ENCODE measurements around the gene CYP2A6.
A peak's percentile ranks its signal among the peaks of the same experiment; 100 is the strongest.

Gene CYP2A6

DNA sequence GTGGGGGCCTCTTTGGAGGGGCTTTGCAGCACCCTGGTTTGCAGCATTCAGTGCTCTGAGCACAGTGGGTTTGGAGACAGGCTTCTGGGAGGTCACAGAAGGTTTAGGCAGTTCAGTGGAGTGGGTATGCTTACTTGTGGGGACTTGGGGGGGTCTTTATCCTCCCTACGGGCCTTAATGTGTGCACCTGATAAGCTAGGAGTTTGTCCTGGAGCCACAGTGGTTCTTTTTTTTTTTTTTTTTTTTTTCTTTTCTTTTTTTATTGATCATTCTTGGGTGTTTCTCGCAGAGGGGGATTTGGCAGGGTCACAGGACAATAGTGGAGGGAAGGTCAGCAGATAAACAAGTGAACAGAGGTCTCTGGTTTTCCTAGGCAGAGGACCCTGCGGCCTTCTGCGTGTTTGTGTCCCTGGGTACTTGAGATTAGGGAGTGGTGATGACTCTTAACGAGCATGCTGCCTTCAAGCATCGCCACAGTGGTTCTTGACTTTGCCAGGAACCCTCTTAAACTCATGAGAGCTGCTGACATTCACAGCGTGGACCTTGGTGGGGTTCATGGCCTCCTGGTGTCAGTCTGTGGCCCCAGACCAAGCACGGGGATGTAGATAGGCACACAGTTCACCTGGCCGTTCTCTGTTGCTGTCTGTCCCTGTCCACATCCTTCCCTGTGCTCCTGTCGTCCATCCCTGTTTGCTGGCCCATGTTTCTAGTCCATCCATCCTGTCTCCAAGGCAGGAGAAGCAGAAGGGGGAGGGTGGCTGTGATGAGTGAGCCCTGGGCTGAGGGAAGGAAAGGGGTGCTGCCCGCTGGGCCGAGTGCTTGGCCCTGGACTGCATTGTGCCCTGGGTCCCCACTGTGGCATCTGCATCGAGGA, 48.6 kb downstream of the CYP2A6 start:
- no peak for DNase-seq

DNA sequence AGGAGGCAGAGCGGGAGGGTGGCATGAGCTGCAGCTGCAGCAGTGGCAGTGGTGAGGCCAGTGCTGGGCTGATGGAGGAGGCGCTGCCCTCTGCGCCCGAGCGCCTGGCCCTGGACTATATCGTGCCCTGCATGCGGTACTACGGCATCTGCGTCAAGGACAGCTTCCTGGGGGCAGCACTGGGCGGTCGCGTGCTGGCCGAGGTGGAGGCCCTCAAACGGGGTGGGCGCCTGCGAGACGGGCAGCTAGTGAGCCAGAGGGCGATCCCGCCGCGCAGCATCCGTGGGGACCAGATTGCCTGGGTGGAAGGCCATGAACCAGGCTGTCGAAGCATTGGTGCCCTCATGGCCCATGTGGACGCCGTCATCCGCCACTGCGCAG, 49.3 kb downstream of the CYP2A6 start:
- no peak for DNase-seq

DNA sequence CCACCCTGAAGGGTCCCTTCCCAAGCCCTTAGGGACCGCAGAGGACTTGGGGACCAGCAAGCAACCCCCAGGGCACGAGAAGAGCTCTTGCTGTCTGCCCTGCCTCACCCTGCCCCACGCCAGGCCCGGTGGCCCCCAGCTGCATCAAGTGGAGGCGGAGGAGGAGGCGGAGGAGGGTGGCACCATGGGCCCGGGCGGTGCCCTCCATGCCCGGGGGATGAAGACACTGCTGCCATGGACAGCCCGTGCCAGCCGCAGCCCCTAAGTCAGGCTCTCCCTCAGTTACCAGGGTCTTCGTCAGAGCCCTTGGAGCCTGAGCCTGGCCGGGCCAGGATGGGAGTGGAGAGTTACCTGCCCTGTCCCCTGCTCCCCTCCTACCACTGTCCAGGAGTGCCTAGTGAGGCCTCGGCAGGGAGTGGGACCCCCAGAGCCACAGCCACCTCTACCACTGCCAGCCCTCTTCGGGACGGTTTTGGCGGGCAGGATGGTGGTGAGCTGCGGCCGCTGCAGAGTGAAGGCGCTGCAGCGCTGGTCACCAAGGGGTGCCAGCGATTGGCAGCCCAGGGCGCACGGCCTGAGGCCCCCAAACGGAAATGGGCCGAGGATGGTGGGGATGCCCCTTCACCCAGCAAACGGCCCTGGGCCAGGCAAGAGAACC, 49.8 kb downstream of the CYP2A6 start:
- DNase-seq, result no peak

DNA sequence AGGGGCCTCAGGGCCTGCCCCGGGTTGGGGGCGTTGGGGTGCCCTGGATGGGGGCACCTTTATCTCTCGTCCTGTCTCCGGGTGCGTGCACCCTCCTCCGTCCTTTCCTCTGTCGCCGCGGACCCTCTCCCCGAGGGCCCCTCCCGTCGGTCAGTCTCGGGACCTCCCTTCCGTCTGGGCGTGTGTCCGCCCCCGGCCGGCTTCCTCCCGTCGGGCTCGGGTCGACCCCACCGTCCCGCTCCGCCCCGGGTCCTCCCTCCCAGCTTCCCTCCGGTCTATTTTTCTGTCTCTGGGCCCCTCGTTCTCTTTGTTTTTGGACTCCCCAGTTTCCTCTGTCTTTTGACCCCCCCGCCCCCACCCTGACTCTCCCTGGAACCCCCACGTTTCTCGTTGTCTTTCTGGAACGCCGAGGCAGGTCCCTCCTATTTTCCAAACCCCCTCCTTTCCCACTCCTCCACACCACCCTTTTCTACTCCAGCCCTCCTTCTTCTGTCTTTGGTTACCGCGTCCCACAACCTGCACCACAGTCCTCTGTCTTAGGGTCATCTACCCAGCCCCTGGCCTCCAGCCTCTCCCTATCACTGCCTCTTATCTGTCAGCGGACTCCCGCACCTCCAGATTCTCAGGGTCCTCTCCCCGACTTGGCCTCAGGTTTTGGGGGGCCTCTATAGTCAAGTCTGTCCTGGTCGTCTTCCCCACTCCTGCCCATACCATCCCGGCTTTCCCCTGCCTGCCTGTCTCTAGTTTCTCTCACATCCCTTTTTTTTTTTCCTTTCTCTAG, 50.5 kb downstream of the CYP2A6 start:
- peak; percentile 36 for DNase-seq

DNA sequence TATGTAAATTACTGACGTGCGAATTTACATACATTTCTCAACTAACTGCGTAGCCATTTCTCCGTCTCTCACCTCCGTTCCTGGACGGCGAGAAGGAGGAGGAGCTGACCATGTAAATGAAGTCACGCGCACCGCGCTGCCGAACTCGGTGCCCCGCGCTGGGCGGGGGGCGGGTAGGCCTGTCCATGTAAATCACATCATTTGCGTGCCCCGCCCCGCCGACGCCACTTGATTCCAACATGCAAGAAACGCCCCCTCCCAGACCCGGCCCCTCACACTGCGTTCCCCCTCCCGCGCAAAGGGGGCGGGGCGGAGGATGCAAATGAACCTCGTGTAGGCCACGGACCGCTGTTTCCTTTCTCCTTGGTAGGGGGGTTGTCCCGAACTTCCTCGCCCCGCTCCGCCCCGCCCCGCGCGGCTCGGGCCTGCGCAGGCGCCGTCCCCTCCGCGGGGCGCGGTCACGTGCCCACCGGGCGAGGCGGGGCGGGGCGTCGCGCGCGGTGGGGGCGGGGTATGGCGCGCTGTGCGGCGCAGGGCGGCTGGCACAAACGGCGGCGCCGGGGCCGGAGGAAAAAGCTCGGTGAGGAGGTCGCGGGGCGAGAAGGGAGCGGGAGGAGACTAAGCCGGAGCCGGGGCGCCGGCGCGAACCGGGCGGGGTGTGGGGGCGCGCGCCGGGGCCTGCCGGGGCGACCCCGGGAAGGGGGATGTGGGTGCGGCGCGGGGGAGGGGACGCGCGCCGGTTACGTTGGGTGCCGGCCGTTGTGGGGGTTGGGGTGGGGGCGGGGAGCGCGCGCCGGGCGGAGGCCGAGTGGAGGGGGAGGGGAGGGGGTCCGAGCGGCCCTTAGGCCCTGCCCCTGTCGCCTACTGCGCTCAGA, 51.3 kb downstream of the CYP2A6 start, which contains the start of gene EGLN2:
Gene EGLN2 (plus strand): TSS at position 509 of the 875 bp plus-strand sequence. CDS start 1,382 bp downstream, outside the sequence.
- DNase-seq, result peak; percentile 100

DNA sequence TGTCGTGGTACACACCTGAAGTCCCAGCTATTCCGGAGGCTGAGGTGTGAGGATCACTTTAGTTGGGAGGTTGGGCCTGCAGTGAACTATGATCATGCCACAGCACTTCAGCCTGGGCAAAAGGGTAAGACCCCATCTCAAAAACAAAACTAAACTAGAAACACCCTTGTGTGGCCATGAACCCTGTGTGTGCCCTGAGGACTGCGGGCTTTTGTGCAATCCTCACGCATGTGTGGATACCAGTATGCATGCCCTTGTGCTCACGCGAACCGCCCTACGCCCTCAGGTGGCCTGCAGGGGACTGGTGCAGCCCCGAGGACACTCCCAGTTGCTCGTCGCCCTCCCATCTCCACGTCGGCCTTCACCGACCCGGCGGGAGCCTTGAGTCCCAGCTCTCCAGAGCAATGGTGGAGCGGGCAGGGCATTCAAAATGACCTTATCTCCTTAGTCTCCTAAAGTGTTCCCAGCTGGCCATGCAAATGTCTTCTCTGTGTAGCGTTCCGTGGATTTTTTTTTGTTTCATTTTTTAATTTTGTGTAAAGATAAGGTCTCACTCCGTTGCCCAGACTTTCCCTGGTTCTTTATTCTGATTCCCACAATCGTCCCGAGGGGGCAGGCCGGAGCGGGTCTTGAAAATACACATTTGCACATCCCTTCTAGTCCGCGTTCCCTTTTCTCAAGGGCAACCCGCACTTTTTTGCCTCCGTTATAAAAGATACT, 52.1 kb downstream of the CYP2A6 start:
- DNase-seq, result peak; percentile 77

DNA sequence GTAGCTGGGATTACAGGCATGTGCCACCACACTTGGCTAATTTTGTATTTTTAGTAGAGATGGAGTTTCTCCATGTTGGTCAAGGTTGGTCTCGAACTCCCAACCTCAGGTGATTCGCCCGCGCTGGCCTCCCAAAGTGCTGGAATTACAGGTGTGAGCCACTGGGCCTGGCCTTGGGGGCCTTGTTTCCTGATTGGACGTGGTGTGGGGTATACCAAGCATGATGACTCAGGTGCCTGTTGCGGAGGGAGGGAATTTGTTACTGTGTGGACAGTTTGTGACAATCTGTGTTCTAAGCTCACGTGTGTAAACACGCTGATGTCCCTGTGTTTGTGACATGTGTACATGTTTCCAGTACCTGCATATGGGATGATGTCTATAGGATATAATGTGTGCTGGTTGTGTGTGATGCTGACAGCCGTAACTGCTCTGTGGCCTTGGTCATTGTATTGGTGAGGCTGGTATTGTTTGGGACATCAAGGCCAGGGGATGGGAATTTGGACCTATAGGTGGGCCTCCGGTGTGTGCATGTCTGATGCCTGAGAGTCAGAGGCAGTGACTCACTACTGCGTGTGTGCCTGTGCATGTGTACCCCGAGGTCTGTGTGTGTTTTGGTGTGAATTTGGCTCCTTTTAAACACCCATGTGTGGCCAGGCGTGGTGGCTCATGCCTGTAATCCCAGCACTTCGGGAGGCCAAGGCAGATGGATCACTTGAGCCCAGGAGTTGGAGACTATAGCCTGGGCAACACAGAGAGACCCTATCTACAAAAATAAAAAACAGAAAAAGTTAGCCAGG, 52.9 kb downstream of the CYP2A6 start:
- DNase-seq, result no peak

Data from CD4-positive, alpha-beta T cell treated with Interleukin-17A for 4 hours (primary cell).